HG03342 (cell line): ENCODE results near the gene C2orf49.

Source experiments
- ATAC-seq: cut with Tn5 transposase; IDR thresholded peaks from one replicate; pipeline ENCODE4 v1.9.1; 2021; ENCODE audit warnings: mild to moderate bottlenecking, moderate library complexity; ENCODE audit not compliant: unreplicated experiment

Gene C2orf49

GRCh38 chr2:105398336-105399206 lies 61.2 kb downstream of the C2orf49 start, which contains the start of gene FHL2:
FHL2 (minus strand) TSS chr2:105399051; CDS start chr2:105386516, 12,535 bp downstream.
- ATAC-seq: peak; percentile 99
